SJCRH30 (cell line): Measurements from ENCODE around the gene ACER2. TPM values are rescaled to one million over a fixed set of nuclear protein-coding genes. Genes with fewer than 3 reads are reported as not detected.
"Not testable (repeated sequence)": the region's sequence is repeated elsewhere in the genome, so short reads cannot be mapped to it uniquely, and the experiment has no call there.

Experiments
- DNase-seq, 2 experiments: peaks; one replicate each; pipeline ENCODE4 v3.0.0-alpha.2; 2015 to 2020
- H3K27ac ChIP-seq: fragments of 250-450 bp; sonication (Bioruptor Pico); 2 replicates; pipeline ENCODE4 v1.5.1; 2020; ENCODE audit warnings: mild to moderate bottlenecking, moderate library complexity
- H3K27me3 ChIP-seq: fragments of 250-450 bp; sonication (Bioruptor Pico); 2 replicates; pipeline ENCODE4 v1.5.1; 2020; ENCODE audit warnings: mild to moderate bottlenecking, moderate library complexity
- H3K36me3 ChIP-seq: fragments of 250-450 bp; sonication (Bioruptor Pico); 2 replicates; pipeline ENCODE4 v1.5.1; 2020; ENCODE audit warnings: mild to moderate bottlenecking, moderate library complexity
- H3K4me1 ChIP-seq: fragments of 250-450 bp; sonication (Bioruptor Pico); 2 replicates; pipeline ENCODE4 v1.5.1; 2020; ENCODE audit warnings: mild to moderate bottlenecking, moderate library complexity
- H3K4me3 ChIP-seq: fragments of 250-450 bp; sonication (Bioruptor Pico); 2 replicates; pipeline ENCODE4 v1.5.1; 2020; ENCODE audit warnings: mild to moderate bottlenecking, moderate library complexity
- H3K9me3 ChIP-seq: fragments of 250-450 bp; sonication (Bioruptor Pico); replicated peaks from 2 replicates; pipeline ENCODE4 v1.5.1; 2020; ENCODE audit warnings: mild to moderate bottlenecking, moderate library complexity
- total RNA-seq: library from RNA; depleted of rRNA; stranded (reverse); fragments of >200 nt; shearing (Covaris generic); gene quantifications from 2 replicates; pipeline ENCODE4 v1.2.3, GENCODE V29; 2014

ACER2 gene
- total RNA-seq, 1 experiment from 2014 or later = 0.43 TPM

DNA sequence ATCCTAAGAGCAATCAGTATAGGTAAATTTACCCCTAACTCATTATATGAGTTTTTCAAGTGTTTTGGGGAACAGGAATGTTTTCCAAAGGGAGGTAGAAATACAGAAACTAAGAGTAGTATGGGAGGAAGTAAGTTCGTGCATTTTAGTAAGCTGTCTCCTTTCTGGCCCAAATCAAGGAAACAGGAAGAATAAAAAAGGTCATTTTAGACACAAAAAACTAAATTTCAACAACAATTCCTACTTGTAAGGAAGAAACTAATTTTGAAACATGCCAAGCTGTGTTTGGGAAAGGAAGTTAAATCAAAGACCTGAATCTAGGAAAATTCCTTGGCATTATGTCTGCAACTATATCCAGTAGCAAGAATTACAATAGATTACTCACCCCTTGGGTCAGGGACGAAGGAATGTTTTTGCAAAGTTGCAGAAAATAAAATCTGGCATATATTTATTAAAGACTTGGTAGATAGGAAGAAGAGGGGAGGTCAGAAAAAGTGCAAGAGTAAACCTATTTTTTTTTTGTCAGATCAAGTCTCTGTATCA is 22.2 kb upstream of the ACER2 start:
- no peaks in the 10 kb centered on the region for H3K9me3 ChIP-seq
- no peak overlapping the region for H3K27ac ChIP-seq
- no peaks in the 10 kb centered on the region for H3K27me3 ChIP-seq

GRCh38 chr9:19387317-19387716 is 21.5 kb upstream of the ACER2 start:
- DNase-seq = no peak
- Histone ChIP-seq H3K27me3 (no peaks in the 10 kb centered on the region), H3K4me3 (no peak overlapping the region), H3K36me3 (no peaks in the 10 kb centered on the region), H3K9me3 (no peaks in the 10 kb centered on the region), H3K27ac (no peak overlapping the region), H3K4me1 (no peaks in the 10 kb centered on the region)

More for the DNA sequence above, 22.2 kb upstream of the ACER2 start:
- no peaks in the 10 kb centered on the region for H3K4me1 ChIP-seq
- H3K36me3 ChIP-seq = no peaks in the 10 kb centered on the region
- no peak overlapping the region for H3K4me3 ChIP-seq
- DNase-seq = no peak

DNA sequence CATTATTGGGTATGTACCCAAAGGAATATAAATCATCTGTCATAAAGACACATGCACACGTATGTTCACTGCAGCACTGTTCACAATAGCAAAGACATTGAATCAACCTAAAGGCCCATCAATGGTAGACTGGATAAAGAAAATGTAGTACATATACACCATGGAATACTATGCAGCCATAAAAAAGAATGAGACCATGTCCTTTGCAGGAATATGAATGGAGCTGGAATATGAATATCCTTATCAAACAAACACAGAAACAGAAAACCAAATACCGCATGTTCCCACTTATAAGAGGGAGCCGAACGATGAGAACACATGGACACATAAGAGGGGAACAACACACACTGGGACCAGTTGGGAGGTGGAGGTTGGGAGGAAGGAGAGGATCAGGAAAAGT is 19.3 kb upstream of the ACER2 start:
- not testable (repeated sequence) for H3K36me3 ChIP-seq

DNA sequence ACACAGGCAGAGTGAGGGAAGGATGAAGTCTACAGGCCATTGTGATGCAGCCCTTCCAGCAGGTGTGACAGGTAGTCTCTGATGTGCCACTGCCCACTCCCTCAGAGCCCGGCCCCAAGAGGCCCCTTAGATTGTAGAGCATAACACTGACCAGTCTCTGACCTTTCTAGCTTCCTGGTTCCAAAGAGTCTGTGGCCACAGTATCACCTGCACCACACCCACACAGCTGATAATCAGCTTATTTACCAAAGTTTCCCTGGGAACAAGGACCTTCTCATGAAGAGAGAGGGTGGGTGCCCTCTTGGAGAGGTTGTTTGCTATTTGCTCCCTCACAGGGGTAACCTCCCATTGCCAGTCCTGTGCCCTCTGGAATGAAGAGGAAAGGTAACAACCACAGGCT is 11.0 kb upstream of the ACER2 start:
- no peaks in the 10 kb centered on the region for H3K36me3 ChIP-seq
- no peak for DNase-seq
- H3K9me3 ChIP-seq = no peaks in the 10 kb centered on the region
- no peak overlapping the region for H3K4me3 ChIP-seq
- H3K4me1 ChIP-seq = no peaks in the 10 kb centered on the region
- no peak overlapping the region for H3K27ac ChIP-seq
- no peaks in the 10 kb centered on the region for H3K27me3 ChIP-seq

More for the DNA sequence above, 19.3 kb upstream of the ACER2 start:
- H3K9me3 ChIP-seq, H3K27ac ChIP-seq, H3K27me3 ChIP-seq, H3K4me3 ChIP-seq, H3K4me1 ChIP-seq, DNase-seq: not testable (repeated sequence)

- H3K27ac ChIP-seq, H3K4me1 ChIP-seq, H3K36me3 ChIP-seq, H3K27me3 ChIP-seq, H3K9me3 ChIP-seq, DNase-seq, H3K4me3 ChIP-seq: not testable (repeated sequence)
Observed at GRCh38 chr9:19403231-19403630, 5.6 kb upstream of the ACER2 start.

DNA sequence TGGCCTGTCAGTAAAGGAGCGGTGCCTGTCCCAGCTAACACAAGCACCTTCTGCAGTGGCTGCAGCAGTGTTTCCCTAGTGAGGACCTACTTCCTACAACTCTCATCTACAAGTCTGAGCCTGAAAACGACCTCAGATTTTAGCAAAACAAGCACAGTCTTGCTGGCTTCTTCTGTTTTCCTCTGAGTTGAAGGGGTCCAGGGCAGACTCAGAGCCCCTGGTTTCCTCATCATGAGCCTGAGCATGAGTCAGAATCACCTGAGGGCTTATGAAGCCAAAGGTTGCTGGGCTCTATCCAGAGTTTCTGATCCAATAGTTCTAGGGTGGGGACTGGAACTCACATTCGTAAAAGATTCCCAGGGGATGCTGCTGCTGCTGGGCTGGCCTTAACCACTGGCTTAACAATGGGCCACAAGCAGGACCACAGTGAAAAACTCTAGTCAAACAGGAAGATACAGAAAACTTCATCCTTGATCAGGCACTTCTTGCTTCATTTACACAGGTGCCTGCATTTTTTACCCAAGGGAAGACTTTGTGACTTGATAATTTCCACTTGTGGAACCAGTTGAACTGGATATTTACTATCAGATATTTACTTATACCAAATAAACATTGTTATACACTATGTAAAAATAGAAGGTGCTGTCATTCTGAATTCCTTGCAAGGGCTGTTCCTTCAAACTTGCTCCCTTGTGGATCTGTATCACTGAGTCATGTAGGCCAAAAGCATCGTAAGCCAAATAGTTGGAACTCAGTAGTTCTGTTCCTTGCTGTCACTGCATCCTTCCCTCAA is 4.3 kb upstream of the ACER2 start:
- H3K27ac ChIP-seq = no peak overlapping the region
- H3K27me3 ChIP-seq = no peaks in the 10 kb centered on the region
- H3K9me3 ChIP-seq = no peaks in the 10 kb centered on the region
- H3K4me1 ChIP-seq = no peaks in the 10 kb centered on the region
- H3K36me3 ChIP-seq = no peaks in the 10 kb centered on the region
- no peak overlapping the region for H3K4me3 ChIP-seq
- DNase-seq = no peak

- no peak for DNase-seq
- Histone ChIP-seq H3K27ac (no peak overlapping the region), H3K27me3 (no peaks in the 10 kb centered on the region), H3K4me1 (peaks cover 5% of the 10 kb centered on the region), H3K9me3 (no peaks in the 10 kb centered on the region), H3K36me3 (no peaks in the 10 kb centered on the region), H3K4me3 (no peak overlapping the region)
Observed at GRCh38 chr9:19405771-19406170, 3.0 kb upstream of the ACER2 start.

DNA sequence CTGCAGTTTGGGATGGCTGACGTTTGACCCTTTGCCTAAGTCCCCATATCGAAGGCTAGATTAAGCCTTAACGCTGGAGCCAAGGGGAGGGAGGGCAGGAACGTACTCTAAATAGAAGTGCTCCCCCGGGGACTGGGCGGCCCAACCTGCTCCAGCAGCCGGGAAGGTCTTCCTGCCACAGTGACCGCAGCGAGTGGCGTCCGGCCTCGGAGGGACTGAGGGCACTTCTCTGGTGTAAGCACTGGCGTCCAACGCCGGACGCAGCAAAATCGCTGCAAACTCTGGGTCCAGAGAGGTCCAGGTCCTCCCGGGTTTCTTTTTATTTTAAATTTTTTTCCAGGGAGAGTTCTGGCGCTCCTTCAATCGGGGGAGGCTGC is 505 bp upstream of the ACER2 start:
- Histone ChIP-seq H3K27ac (no peak overlapping the region), H3K9me3 (no peaks in the 10 kb centered on the region), H3K4me3 (peak overlapping the region; percentile 62), H3K36me3 (no peaks in the 10 kb centered on the region), H3K27me3 (no peaks in the 10 kb centered on the region), H3K4me1 (peaks cover 5% of the 10 kb centered on the region)
- no peak for DNase-seq

- H3K27me3 ChIP-seq = no peaks in the 10 kb centered on the region
- H3K4me1 ChIP-seq = peaks cover 5% of the 10 kb centered on the region
- no peaks in the 10 kb centered on the region for H3K36me3 ChIP-seq
- H3K4me3 ChIP-seq = peak overlapping the region; percentile 62
- H3K27ac ChIP-seq = no peak overlapping the region
- no peaks in the 10 kb centered on the region for H3K9me3 ChIP-seq
- DNase-seq = peak in 1 of 2 experiments; percentile 35
Observed at GRCh38 chr9:19409401-19410194, 789 bp downstream of the ACER2 start.

DNA sequence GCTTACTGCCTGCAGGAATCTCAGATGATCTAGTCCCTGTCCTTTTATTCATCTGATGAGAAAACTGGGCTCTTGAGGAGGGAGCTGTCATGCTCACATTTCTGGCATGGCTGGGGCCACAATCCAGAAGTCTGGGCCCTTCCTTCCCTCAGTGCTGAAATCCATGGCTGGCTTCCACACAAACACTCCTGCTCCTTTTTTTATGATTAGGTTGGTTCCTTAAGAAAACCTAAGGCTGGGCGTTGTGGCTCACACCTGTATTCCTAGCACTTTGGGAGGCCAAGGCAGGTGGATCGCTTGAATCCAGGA is 1.3 kb downstream of the ACER2 start:
- no peak overlapping the region; the same call in 1 of the 2 replicates for H3K4me3 ChIP-seq
- DNase-seq = no peak
- no peak overlapping the region for H3K27ac ChIP-seq
- no peaks in the 10 kb centered on the region for H3K36me3 ChIP-seq
- H3K4me1 ChIP-seq = peaks cover 5% of the 10 kb centered on the region
- no peaks in the 10 kb centered on the region for H3K9me3 ChIP-seq
- H3K27me3 ChIP-seq = no peaks in the 10 kb centered on the region

- DNase-seq = no peak
- no peak overlapping the region for H3K4me3 ChIP-seq
- peaks cover 5% of the 10 kb centered on the region for H3K4me1 ChIP-seq
- H3K9me3 ChIP-seq = no peaks in the 10 kb centered on the region
- H3K36me3 ChIP-seq = no peaks in the 10 kb centered on the region
- no peak overlapping the region for H3K27ac ChIP-seq
- no peaks in the 10 kb centered on the region for H3K27me3 ChIP-seq
Observed at GRCh38 chr9:19410594-19410993, 1.8 kb downstream of the ACER2 start.

GRCh38 chr9:19411316-19411715 is 2.5 kb downstream of the ACER2 start:
- Histone ChIP-seq H3K9me3 (no peaks in the 10 kb centered on the region), H3K27me3 (no peaks in the 10 kb centered on the region), H3K4me1 (peaks cover 5% of the 10 kb centered on the region), H3K36me3 (no peaks in the 10 kb centered on the region), H3K27ac (no peak overlapping the region), H3K4me3 (no peak overlapping the region)
- no peak for DNase-seq

DNA sequence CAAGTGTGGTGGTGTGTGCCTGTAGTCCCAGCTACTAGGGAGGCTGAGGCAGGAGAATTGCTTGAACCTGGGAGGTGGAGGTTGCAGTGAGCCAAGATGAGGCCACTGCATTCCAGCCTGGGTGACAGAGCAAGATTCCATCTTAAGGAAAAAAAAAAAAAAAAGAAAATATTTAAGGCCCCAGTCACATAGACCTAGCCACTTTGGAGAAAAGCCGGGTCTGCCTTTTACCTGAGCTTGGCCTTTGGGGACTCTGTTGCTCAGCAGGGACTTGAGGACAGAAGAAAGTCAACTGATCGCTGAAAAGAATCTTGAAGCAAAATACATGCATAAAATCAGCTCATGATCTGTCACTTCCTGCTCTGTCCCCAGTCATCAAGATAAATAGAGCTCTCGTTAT is 4.6 kb downstream of the ACER2 start:
- H3K27ac ChIP-seq, H3K36me3 ChIP-seq, H3K9me3 ChIP-seq, H3K4me3 ChIP-seq, H3K27me3 ChIP-seq, DNase-seq, H3K4me1 ChIP-seq: not testable (repeated sequence)

DNA sequence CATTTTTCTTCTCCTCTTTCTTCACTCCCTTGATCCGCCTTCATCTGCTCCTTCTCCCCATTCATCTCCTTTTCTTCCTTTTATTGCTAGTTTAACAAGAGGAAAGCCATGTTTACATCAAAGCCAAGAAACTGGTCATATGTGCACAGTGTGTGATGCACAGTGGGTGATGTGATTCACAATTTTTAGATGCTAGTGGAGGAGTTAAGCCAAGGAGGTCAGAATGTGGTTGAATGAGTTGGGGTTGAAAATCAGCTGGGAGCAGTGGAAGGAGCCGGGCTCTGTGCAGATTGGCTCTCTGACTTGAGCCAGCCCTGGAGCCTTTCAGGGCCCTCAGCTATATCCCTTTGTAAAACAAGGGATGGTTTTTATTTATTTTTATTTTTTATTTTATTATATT is 7.3 kb downstream of the ACER2 start:
- no peak overlapping the region for H3K27ac ChIP-seq
- DNase-seq = no peak
- no peaks in the 10 kb centered on the region for H3K4me1 ChIP-seq
- no peaks in the 10 kb centered on the region for H3K36me3 ChIP-seq
- H3K9me3 ChIP-seq = no peaks in the 10 kb centered on the region
- H3K4me3 ChIP-seq = no peak overlapping the region
- H3K27me3 ChIP-seq = no peaks in the 10 kb centered on the region

DNA sequence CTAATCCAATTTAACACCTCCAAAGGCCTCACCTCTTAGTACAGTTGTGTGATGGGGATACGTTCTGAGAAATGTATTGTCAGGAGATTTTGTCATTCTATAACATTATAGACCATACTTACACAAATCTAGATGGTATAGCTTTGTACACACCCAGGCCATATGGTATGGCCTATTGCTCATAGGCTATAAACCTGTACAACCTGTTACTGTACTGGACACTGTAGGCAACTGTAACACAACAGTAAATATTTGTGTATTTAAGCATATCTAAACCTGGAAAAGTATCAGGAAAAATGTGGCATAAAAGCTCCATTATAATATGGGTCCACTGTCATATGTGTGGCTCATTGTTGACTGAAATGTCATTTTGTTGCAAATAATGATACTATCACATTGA is 12.1 kb downstream of the ACER2 start:
- DNase-seq = no peak
- no peaks in the 10 kb centered on the region for H3K4me1 ChIP-seq
- H3K4me3 ChIP-seq = no peak overlapping the region
- H3K27me3 ChIP-seq = no peaks in the 10 kb centered on the region
- no peaks in the 10 kb centered on the region for H3K36me3 ChIP-seq
- H3K27ac ChIP-seq = no peak overlapping the region
- no peaks in the 10 kb centered on the region for H3K9me3 ChIP-seq
